ENCODE results near the gene ZNF92. TPM values are rescaled to one million over a fixed set of nuclear protein-coding genes. Genes with fewer than 3 reads are reported as not detected.

Gene ZNF92
- total and polyA plus RNA-seq, 2 of the 13 experiments (the other 11 are each of a cell fraction or from before 2014, with no cell fraction given), result 4.0 to 13.2 TPM

DNA sequence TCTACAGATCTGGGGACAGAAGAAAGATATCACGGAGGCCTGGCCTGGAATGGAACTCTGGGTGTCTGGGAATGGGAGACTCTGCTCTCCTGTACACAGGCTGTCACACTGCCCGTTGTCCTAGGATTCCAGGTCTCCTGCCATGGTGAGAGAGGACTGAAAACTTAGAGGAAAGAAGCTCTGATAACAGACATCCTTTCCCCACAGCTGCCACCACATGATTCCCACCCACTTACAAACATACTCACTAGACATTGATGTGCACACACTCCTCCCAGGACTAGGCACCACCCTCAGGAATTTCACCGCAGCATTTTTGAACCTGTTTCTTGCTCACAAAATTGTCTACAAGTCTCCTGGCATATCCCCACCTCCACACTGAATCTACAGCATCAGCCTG lies 5.7 kb downstream of the ZNF92 start (continued):
- TF ChIP-seq FOXP4 (CRISPR knock-in tag; IDR thresholded peaks at IDR 0.05), result 0 out of 2 replicates have a peak, but pooled peaks have one; percentile 18
- TF ChIP-seq JARID2 (CRISPR knock-in tag; IDR thresholded peaks at IDR 0.05; ENCODE audit: insufficient replicate concordance), result no peak
- no peak for TF ChIP-seq RXRB (CRISPR knock-in tag; IDR thresholded peaks at IDR 0.05; ENCODE audit: borderline replicate concordance)
- TF ChIP-seq HDAC2 (CRISPR knock-in tag; IDR thresholded peaks at IDR 0.05), result peak; percentile 31; the same call in 1 of the 2 replicates
- no peak for TF ChIP-seq RFX1 (IDR thresholded peaks at IDR 0.05)
- TF ChIP-seq ZNF451 (CRISPR knock-in tag; IDR thresholded peaks at IDR 0.05), result no peak
- TF ChIP-seq SETDB1 (CRISPR knock-in tag; IDR thresholded peaks at IDR 0.05; ENCODE audit: borderline replicate concordance), result no peak
- TF ChIP-seq, protein P1, sequence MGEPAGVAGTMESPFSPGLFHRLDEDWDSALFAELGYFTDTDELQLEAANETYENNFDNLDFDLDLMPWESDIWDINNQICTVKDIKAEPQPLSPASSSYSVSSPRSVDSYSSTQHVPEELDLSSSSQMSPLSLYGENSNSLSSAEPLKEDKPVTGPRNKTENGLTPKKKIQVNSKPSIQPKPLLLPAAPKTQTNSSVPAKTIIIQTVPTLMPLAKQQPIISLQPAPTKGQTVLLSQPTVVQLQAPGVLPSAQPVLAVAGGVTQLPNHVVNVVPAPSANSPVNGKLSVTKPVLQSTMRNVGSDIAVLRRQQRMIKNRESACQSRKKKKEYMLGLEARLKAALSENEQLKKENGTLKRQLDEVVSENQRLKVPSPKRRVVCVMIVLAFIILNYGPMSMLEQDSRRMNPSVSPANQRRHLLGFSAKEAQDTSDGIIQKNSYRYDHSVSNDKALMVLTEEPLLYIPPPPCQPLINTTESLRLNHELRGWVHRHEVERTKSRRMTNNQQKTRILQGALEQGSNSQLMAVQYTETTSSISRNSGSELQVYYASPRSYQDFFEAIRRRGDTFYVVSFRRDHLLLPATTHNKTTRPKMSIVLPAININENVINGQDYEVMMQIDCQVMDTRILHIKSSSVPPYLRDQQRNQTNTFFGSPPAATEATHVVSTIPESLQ (CRISPR knock-in tag; conservative IDR thresholded peaks at IDR 0.05), result no peak
- no peak for TF ChIP-seq ZNF652 (CRISPR knock-in tag; IDR thresholded peaks at IDR 0.05; ENCODE audit: borderline replicate concordance, low read depth)
- TF ChIP-seq ZNF570 (CRISPR knock-in tag; IDR thresholded peaks at IDR 0.05; ENCODE audit: borderline replicate concordance), result no peak
- TF ChIP-seq, protein P2, sequence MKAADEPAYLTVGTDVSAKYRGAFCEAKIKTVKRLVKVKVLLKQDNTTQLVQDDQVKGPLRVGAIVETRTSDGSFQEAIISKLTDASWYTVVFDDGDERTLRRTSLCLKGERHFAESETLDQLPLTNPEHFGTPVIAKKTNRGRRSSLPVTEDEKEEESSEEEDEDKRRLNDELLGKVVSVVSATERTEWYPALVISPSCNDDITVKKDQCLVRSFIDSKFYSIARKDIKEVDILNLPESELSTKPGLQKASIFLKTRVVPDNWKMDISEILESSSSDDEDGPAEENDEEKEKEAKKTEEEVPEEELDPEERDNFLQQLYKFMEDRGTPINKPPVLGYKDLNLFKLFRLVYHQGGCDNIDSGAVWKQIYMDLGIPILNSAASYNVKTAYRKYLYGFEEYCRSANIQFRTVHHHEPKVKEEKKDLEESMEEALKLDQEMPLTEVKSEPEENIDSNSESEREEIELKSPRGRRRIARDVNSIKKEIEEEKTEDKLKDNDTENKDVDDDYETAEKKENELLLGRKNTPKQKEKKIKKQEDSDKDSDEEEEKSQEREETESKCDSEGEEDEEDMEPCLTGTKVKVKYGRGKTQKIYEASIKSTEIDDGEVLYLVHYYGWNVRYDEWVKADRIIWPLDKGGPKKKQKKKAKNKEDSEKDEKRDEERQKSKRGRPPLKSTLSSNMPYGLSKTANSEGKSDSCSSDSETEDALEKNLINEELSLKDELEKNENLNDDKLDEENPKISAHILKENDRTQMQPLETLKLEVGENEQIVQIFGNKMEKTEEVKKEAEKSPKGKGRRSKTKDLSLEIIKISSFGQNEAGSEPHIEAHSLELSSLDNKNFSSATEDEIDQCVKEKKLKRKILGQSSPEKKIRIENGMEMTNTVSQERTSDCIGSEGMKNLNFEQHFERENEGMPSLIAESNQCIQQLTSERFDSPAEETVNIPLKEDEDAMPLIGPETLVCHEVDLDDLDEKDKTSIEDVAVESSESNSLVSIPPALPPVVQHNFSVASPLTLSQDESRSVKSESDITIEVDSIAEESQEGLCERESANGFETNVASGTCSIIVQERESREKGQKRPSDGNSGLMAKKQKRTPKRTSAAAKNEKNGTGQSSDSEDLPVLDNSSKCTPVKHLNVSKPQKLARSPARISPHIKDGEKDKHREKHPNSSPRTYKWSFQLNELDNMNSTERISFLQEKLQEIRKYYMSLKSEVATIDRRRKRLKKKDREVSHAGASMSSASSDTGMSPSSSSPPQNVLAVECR (CRISPR knock-in tag; IDR thresholded peaks at IDR 0.05; ENCODE audit: borderline replicate concordance), result no peak; the same call in 1 of the 2 replicates
- TF ChIP-seq ZNF567 (CRISPR knock-in tag; IDR thresholded peaks at IDR 0.05; ENCODE audit: borderline replicate concordance), result no peak
- TF ChIP-seq, protein P3, sequence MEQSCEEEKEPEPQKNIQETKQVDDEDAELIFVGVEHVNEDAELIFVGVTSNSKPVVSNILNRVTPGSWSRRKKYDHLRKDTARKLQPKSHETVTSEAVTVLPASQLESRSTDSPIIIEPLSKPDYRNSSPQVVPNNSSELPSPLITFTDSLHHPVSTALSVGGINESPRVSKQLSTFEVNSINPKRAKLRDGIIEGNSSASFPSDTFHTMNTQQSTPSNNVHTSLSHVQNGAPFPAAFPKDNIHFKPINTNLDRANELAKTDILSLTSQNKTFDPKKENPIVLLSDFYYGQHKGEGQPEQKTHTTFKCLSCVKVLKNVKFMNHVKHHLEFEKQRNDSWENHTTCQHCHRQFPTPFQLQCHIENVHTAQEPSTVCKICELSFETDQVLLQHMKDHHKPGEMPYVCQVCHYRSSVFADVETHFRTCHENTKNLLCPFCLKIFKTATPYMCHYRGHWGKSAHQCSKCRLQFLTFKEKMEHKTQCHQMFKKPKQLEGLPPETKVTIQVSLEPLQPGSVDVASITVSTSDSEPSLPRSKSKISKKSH (CRISPR knock-in tag; IDR thresholded peaks at IDR 0.05; ENCODE audit: borderline replicate concordance), result no peak
- TF ChIP-seq ZNF224 (CRISPR knock-in tag; IDR thresholded peaks at IDR 0.05), result no peak
- TF ChIP-seq HDAC1 (CRISPR knock-in tag; IDR thresholded peaks at IDR 0.05), result no peak
- no peak for TF ChIP-seq MIER2 (CRISPR knock-in tag; IDR thresholded peaks at IDR 0.05)
- TF ChIP-seq, protein P4, sequence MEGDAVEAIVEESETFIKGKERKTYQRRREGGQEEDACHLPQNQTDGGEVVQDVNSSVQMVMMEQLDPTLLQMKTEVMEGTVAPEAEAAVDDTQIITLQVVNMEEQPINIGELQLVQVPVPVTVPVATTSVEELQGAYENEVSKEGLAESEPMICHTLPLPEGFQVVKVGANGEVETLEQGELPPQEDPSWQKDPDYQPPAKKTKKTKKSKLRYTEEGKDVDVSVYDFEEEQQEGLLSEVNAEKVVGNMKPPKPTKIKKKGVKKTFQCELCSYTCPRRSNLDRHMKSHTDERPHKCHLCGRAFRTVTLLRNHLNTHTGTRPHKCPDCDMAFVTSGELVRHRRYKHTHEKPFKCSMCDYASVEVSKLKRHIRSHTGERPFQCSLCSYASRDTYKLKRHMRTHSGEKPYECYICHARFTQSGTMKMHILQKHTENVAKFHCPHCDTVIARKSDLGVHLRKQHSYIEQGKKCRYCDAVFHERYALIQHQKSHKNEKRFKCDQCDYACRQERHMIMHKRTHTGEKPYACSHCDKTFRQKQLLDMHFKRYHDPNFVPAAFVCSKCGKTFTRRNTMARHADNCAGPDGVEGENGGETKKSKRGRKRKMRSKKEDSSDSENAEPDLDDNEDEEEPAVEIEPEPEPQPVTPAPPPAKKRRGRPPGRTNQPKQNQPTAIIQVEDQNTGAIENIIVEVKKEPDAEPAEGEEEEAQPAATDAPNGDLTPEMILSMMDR (CRISPR knock-in tag; IDR thresholded peaks at IDR 0.05), result no peak
- no peak for TF ChIP-seq DR1 (CRISPR knock-in tag; IDR thresholded peaks at IDR 0.05)
- no peak for TF ChIP-seq ZNF10 (CRISPR knock-in tag; IDR thresholded peaks at IDR 0.05; ENCODE audit: borderline replicate concordance, low read depth)
